GM12878 (cell line): Measurements from ENCODE around the gene CD276.

Source experiments
- BHLHE40 ChIP-seq, 2 experiments: fragments of 450-650 bp in 1 of 2; IDR thresholded peaks; 2 replicates each; pipeline ENCODE4 v1.6.1; 2011 to 2017; ENCODE audit warnings: low read depth in 2 of 2, borderline replicate concordance in 1 of 2, improper control_type of control experiment in 1 of 2, low read length in 1 of 2, mild to moderate bottlenecking in 1 of 2
- EZH2 ChIP-seq: IDR thresholded peaks from 2 replicates; pipeline ENCODE4 v1.6.1; 2012; ENCODE audit warnings: low read depth, mild to moderate bottlenecking, control low read depth, inconsistent platforms, low read length, borderline replicate concordance; ENCODE audit not compliant: control insufficient read depth
- JUNB ChIP-seq: IDR thresholded peaks from 2 replicates; pipeline ENCODE4 v1.6.1; 2016; ENCODE audit warnings: antibody characterized with exemption, mild to moderate bottlenecking
- JUND ChIP-seq: IDR thresholded peaks from 2 replicates; pipeline ENCODE4 v1.6.1; 2012; ENCODE audit warnings: low read depth, mild to moderate bottlenecking, low read length, improper control_type of control experiment, moderate library complexity
- MYC ChIP-seq: IDR thresholded peaks from 2 replicates; pipeline ENCODE4 v1.6.1; 2011; ENCODE audit warnings: mild to moderate bottlenecking, low read length, moderate library complexity, inconsistent platforms; ENCODE audit not compliant: insufficient read depth, insufficient replicate concordance, insufficient read length, severe bottlenecking
- POLR2AphosphoS5 ChIP-seq: IDR thresholded peaks from 2 replicates; pipeline ENCODE4 v1.6.1; 2011; ENCODE audit warnings: mild to moderate bottlenecking, low read length, inconsistent platforms
- RBBP5 ChIP-seq: fragments of 200-600 bp; sonication (generic); conservative IDR thresholded peaks from 2 replicates; pipeline ENCODE4 v1.6.1; 2016
- YBX1 ChIP-seq: fragments of 450-650 bp; IDR thresholded peaks from 2 replicates; pipeline ENCODE4 v1.6.1; 2016; ENCODE audit warnings: antibody characterized with exemption
- ZBED1 ChIP-seq: IDR thresholded peaks from 2 replicates; pipeline ENCODE4 v1.6.1; 2016; ENCODE audit warnings: borderline replicate concordance
- TF ChIP-seq, protein P1 (sequence below), 3 experiments: IDR thresholded peaks in 2 of 3; conservative IDR thresholded peaks in 1 of 3; 2 replicates each; pipeline ENCODE4 v1.5.1; 2011; ENCODE audit warnings: low read depth in 3 of 3, low read length in 3 of 3, mild to moderate bottlenecking in 3 of 3, control low read depth in 2 of 3, moderate library complexity in 2 of 3, inconsistent platforms in 1 of 3, mixed read lengths in 1 of 3; ENCODE audit not compliant: control insufficient read depth in 2 of 3, insufficient read depth in 1 of 3; ENCODE audit errors: extremely low read depth in 1 of 3
- TF ChIP-seq, protein P2 (sequence below): fragments of 450-650 bp; formaldehyde crosslinking; IDR thresholded peaks from 2 replicates; pipeline ENCODE4 v1.4.0; 2020; ENCODE audit warnings: mild to moderate bottlenecking, moderate library complexity
- TF ChIP-seq, protein P3 (sequence below): IDR thresholded peaks from 2 replicates; pipeline ENCODE4 v1.6.1; 2011; ENCODE audit warnings: low read depth, low read length, improper control_type of control experiment, borderline replicate concordance

DNA sequence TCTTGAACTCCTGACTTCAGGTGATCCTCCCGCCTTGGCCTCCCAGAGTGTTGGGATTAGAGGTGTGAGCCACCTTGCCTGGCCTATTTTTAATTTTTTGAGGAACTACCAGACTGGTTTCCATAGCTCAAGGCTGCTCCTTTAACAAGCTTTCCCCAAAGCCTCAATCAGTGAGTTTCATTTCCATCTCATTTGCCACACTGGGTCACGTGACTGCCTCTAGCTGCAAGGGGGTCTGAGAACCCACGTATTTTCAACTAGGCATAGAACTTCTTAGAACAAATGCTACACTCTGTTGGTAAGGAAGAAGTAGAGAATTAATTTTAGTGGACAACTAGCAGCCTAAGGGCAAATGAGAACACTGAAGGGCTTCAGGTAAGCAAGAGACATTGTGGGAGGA lies 3.1 kb upstream of the CD276 start:
- no peak for TF ChIP-seq YBX1
- TF ChIP-seq, protein P1, sequence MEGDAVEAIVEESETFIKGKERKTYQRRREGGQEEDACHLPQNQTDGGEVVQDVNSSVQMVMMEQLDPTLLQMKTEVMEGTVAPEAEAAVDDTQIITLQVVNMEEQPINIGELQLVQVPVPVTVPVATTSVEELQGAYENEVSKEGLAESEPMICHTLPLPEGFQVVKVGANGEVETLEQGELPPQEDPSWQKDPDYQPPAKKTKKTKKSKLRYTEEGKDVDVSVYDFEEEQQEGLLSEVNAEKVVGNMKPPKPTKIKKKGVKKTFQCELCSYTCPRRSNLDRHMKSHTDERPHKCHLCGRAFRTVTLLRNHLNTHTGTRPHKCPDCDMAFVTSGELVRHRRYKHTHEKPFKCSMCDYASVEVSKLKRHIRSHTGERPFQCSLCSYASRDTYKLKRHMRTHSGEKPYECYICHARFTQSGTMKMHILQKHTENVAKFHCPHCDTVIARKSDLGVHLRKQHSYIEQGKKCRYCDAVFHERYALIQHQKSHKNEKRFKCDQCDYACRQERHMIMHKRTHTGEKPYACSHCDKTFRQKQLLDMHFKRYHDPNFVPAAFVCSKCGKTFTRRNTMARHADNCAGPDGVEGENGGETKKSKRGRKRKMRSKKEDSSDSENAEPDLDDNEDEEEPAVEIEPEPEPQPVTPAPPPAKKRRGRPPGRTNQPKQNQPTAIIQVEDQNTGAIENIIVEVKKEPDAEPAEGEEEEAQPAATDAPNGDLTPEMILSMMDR (IDR thresholded peaks at IDR 0.05 in 2 of 3, conservative IDR thresholded peaks at IDR 0.05 in 1 of 3; ENCODE audit: control insufficient read depth in 2 of 3, extremely low read depth in 1 of 3, insufficient read depth in 1 of 3, low read depth in 3 of 3, low read length in 3 of 3), result no peak
- TF ChIP-seq RBBP5, result no peak
- TF ChIP-seq ZBED1, result no peak
- TF ChIP-seq MYC, result no peak
- TF ChIP-seq, protein P2, sequence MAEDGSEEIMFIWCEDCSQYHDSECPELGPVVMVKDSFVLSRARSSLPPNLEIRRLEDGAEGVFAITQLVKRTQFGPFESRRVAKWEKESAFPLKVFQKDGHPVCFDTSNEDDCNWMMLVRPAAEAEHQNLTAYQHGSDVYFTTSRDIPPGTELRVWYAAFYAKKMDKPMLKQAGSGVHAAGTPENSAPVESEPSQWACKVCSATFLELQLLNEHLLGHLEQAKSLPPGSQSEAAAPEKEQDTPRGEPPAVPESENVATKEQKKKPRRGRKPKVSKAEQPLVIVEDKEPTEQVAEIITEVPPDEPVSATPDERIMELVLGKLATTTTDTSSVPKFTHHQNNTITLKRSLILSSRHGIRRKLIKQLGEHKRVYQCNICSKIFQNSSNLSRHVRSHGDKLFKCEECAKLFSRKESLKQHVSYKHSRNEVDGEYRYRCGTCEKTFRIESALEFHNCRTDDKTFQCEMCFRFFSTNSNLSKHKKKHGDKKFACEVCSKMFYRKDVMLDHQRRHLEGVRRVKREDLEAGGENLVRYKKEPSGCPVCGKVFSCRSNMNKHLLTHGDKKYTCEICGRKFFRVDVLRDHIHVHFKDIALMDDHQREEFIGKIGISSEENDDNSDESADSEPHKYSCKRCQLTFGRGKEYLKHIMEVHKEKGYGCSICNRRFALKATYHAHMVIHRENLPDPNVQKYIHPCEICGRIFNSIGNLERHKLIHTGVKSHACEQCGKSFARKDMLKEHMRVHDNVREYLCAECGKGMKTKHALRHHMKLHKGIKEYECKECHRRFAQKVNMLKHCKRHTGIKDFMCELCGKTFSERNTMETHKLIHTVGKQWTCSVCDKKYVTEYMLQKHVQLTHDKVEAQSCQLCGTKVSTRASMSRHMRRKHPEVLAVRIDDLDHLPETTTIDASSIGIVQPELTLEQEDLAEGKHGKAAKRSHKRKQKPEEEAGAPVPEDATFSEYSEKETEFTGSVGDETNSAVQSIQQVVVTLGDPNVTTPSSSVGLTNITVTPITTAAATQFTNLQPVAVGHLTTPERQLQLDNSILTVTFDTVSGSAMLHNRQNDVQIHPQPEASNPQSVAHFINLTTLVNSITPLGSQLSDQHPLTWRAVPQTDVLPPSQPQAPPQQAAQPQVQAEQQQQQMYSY (CRISPR knock-in tag), result no peak
- peak in 1 of 2 experiments; percentile 48; a peak in 1 of 4 replicates for TF ChIP-seq BHLHE40 (IDR thresholded peaks at IDR 0.05; ENCODE audit: borderline replicate concordance in 1 of 2, low read depth in 2 of 2, low read length in 1 of 2)
- no peak for TF ChIP-seq POLR2AphosphoS5
- TF ChIP-seq EZH2, result no peak
- no peak for TF ChIP-seq JUND
- no peak for TF ChIP-seq JUNB
- TF ChIP-seq, protein P3, sequence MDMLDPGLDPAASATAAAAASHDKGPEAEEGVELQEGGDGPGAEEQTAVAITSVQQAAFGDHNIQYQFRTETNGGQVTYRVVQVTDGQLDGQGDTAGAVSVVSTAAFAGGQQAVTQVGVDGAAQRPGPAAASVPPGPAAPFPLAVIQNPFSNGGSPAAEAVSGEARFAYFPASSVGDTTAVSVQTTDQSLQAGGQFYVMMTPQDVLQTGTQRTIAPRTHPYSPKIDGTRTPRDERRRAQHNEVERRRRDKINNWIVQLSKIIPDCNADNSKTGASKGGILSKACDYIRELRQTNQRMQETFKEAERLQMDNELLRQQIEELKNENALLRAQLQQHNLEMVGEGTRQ, result no peak
